GM21423 (cell line): ENCODE measurements around the gene ARHGEF28.

Experiments used
- ATAC-seq: cut with Tn5 transposase; IDR thresholded peaks from one replicate; pipeline ENCODE4 v1.9.1; 2021; ENCODE audit warnings: mild to moderate bottlenecking, moderate library complexity; ENCODE audit not compliant: unreplicated experiment

ARHGEF28 gene

GRCh38 chr5:73844165-73844564, 218.2 kb downstream of the ARHGEF28 start:
- no peak for ATAC-seq

- no peak for ATAC-seq
Measured at GRCh38 chr5:73851471-73852181, 225.6 kb downstream of the ARHGEF28 start.

DNA sequence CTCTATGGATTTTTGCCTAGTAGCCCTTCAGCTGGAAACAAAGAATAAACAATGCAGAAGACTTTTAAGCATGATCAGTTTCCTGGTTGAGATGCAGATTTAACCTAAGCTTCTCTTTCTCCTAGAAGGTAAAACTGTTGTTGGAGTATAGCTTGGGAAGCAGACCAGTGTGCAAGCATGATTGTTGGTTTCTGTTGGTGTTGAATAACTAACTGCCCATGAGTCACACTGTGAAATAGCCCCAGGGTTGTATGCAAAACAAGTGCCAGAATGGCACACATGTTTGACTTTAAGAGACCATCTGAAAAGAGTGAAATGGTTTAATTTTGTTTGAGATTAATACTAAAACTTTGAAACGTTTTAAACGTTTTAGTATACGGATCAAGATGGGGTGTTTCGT, 227.1 kb downstream of the ARHGEF28 start:
- ATAC-seq, result no peak

DNA sequence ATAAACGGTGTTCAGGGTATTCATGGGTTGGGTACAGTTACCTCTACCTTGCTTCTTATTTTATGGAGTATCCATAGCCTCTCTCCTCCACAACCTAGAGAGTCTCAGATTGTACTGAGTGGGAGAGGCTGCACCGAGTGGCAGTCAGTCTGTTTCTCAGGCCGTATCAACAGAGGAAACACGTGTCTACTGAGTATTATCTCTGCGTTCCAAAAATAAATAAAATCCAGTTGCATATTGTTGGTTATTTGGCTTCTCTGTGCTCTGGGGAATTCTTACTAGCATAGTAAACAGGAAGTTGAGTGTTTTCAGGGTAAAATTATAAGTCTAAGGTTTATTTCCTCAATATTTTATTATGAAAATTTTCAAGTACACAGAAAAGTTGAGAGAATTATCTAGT, 231.0 kb downstream of the ARHGEF28 start:
- no peak for ATAC-seq

DNA sequence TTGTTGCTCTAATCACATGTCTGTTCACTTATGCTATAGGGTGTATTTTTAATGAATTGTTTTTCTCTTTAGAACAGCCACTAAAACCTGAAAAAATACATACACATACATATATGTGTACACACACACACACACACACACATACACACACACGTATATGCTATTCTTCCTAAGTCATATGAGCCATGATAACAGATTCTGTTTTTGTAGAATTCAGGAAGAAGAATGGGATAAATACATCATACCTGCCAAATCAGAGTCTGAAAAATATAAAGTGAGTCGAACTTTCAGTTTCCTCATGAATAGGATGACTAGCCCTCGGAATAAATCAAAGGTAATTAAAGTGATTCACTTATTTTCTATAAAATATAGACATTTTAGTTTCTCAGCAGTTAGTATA, 231.4 kb downstream of the ARHGEF28 start:
- no peak for ATAC-seq

GRCh38 chr5:73858054-73858453, 232.1 kb downstream of the ARHGEF28 start:
- no peak for ATAC-seq

DNA sequence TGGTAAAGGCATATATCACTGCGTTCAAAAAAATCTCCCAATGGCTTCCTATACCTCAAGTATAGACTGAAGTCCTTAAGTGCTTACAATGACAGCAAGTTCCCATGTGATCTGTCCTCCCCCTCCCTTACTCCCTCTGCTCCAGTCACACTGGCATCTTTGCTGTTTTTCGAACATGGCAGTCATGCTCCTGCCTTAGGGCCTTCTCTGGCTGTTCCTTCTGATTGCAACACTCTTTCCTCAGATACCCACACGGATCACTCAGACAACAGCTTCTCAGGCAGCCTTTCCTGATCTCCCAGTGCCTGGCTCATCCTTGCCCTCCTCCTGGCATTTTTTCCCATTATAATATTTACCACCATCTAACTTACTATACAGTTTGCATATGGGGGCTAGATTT, 232.8 kb downstream of the ARHGEF28 start:
- no peak for ATAC-seq

- no peak for ATAC-seq
Measured at GRCh38 chr5:73859696-73860095, 233.7 kb downstream of the ARHGEF28 start.

- ATAC-seq, result no peak
Measured at GRCh38 chr5:73861313-73861988, 235.5 kb downstream of the ARHGEF28 start.

DNA sequence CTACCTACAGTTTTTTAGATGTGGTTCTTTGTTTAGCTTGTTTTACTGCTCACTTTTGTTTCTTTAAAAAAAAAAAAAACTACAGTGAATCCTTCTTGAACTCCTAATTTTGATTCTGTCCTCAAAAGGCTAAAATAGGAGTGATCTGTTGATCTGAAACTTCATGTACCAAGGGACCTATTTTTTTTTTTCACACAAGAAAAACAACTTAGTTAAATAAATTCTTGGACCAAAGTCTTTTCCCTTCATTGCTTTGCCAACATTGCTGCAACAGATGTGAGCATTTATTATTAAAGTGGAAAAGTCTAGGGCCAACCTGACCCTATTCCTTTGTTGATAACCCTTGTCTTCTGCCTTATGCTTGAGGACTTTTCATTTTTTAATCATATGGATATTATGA, 236.8 kb downstream of the ARHGEF28 start:
- no peak for ATAC-seq

DNA sequence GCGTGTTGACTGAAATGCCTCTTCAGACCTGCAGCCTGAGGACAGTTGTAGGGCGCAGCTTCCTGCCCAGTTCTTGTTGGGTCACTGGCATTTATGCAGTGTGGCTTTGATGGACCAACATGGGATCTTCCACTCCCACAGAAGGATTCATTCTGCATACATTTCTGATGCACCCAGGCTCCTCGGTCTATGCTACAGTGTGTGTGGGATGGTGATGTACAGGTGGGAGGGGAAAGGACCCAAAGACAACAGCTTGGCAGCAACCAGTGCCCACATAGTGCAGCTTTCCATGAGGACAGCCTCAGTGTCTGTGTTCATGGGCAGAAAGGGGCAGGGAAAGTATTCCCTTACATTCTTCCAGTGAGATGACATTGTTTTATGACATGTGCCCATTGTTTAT, 237.9 kb downstream of the ARHGEF28 start:
- ATAC-seq, result no peak

- ATAC-seq, result no peak
Measured at GRCh38 chr5:73865315-73865714, 239.3 kb downstream of the ARHGEF28 start.

DNA sequence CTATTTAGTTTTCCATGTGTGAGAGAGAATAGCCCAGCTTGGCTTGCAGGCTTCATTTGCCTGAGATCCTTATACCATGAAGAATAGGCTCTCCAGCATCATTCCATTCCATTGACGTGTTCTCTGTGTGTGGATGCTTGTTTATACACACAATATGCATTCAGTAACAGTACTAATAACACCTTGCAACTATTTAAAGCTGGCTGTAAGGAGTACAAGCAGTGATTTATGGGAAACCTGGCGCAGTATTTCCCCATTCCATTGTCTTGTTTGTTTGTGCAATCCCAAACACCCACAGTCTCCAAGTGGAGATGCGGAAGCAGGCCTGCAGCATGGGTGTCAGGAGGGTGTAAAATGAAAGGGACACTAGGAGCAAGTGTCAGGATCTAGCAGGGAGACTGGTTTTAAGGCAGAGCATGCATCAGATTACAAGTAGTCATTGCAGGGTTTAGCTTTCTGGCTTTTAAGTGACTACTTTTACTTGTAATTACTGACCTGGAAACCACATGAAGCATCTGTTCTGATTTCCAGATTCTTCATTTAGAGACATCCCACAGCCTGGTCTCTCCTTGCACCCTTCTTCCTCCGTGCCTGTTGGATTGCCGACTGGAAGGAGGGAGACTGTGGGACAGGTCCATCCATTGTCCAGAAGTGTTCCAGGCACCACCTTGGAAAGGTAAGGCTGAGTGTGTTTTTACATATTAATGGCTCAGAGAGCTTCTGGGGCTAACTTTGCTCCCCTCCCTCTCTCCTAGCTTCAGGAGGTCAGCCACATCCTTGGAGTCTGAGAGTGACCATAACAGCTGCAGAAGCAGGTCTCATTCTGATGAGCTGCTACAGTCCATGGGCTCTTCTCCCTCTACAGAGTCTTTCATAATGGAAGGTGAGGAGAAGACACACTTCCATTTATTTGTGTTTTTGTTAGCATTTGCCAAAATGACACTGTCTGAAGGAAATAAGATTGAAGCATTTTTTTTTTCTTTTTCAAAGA, 241.6 kb downstream of the ARHGEF28 start:
- no peak for ATAC-seq

- ATAC-seq, result no peak
Measured at GRCh38 chr5:73883646-73884045, 257.6 kb downstream of the ARHGEF28 start.

DNA sequence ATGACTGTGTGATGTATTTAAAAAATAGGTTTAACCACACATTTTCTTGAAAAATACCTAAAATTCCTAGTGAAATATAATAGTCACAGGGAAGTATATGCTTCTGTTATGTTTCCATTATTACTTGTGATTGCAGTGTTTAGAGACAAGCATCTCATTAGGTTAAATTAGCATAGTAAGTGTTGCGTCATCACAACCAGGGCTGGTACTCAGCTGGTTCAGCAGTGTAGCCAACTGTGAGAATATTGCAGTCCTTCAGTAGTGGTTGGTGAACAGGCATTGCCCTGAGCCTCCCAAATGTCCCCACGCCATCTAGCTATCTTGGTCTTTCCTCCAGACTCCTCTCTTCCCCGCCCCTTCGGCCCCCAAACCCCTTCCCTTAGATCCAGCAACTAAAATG, 261.7 kb downstream of the ARHGEF28 start:
- no peak for ATAC-seq

GRCh38 chr5:73890569-73890968, 264.6 kb downstream of the ARHGEF28 start:
- ATAC-seq, result no peak

- ATAC-seq, result no peak
Measured at GRCh38 chr5:73892218-73892617, 266.2 kb downstream of the ARHGEF28 start.

- no peak for ATAC-seq
Measured at GRCh38 chr5:73892806-73893205, 266.8 kb downstream of the ARHGEF28 start.

GRCh38 chr5:73893813-73894212, 267.8 kb downstream of the ARHGEF28 start:
- no peak for ATAC-seq

- ATAC-seq, result no peak
Measured at GRCh38 chr5:73894860-73895259, 268.9 kb downstream of the ARHGEF28 start.

DNA sequence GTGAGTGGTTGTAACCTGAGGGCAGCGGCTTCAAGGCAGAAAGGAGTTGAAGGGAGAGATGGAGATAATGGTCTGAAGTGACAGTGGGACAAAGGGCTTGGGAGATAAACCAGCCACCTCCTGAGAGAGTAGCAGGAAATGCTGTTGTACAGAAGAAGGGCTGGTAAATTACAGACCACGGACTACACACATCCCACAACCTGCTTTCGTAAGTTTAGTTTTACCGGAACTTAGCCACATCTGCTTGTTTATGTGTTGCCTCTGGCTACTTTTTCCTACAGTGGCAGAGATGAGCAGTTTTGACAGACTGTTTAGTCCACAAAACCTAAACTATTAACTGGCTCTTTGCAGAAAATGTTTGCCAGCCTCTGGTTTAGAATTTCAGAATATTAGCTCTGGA, 269.5 kb downstream of the ARHGEF28 start:
- no peak for ATAC-seq
